ENCODE results near the gene PRRT2. TPM values are rescaled to one million over a fixed set of nuclear protein-coding genes. Genes with fewer than 3 reads are reported as not detected.

Gene PRRT2
- total RNA-seq, 6 donors from 2014 or later: 1.4 to 13.6 (median 2.5) TPM

DNA sequence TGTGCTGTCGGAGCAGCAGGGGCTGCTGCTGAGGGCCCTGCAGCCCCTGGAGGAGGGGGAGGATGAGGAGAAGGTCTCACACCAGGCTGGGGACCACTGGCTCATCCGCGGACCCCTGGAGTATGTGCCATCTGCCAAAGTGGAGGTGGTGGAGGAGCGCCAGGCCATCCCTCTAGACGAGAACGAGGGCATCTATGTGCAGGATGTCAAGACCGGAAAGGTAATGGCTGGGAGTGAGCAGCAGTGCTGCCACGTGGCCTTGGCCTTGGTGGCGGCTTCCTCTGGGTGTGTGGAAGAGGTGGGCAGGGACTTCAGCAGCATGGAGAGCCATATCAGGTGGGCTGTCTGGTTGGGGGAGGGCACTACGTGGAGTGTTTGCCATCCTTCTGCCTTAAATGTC lies 28.2 kb downstream of the PRRT2 start:
- ATAC-seq (ENCODE audit: low FRiP score in 2 of 2): no peak
- TF ChIP-seq CTCF (IDR thresholded peaks at IDR 0.05) (no peak), EP300 (IDR thresholded peaks at IDR 0.05) (no peak), POLR2A (IDR thresholded peaks at IDR 0.05) (no peak), POLR2AphosphoS5 (IDR thresholded peaks at IDR 0.05) (no peak)
- 92 to 97% methylated on average over 5 to 9 of the region's 10 CpGs for WGBS, 2 donors
- H3K9me3 ChIP-seq: no peaks in the 10 kb centered on the region
- H3K36me3 ChIP-seq: peaks cover 49 to 99% (median 92%) of the 10 kb centered on the region in 4 donors
- peaks cover 0 to 9% (median 2%) of the 10 kb centered on the region in 4 donors for H3K4me1 ChIP-seq
- no peak overlapping the region for H3K4me3 ChIP-seq
- no peaks in the 10 kb centered on the region for H3K27me3 ChIP-seq
- DNase-seq: no peak
- no peak overlapping the region for H3K27ac ChIP-seq

DNA sequence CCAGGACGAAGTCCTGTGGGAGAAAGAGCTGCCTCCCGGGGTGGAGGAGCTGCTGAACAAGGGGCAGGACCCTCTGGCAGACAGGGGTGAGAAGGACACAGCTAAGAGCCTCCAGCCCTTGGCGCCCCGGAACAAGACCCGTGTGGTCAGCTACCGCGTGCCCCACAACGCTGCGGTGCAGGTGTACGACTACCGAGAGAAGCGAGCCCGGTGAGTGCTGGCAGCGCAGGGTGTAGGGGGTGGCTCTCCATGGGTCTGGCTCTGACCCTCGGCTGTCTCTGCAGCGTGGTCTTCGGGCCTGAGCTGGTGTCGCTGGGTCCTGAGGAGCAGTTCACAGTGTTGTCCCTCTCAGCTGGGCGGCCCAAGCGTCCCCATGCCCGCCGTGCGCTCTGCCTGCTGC lies 29.6 kb downstream of the PRRT2 start:
- Histone ChIP-seq H3K9me3 (no peaks in the 10 kb centered on the region), H3K4me3 (no peak overlapping the region), H3K36me3 (peaks cover 39 to 99% (median 93%) of the 10 kb centered on the region in 4 donors), H3K4me1 (peaks cover 0 to 20% (median 9%) of the 10 kb centered on the region in 4 donors), H3K27me3 (no peaks in the 10 kb centered on the region), H3K27ac (no peak overlapping the region)
- 87 to 95% methylated on average over 7 to 21 of the region's 23 CpGs for WGBS, 2 donors
- peak in 1 of 2 donors; percentile 68 for DNase-seq
- TF ChIP-seq EP300 (IDR thresholded peaks at IDR 0.05) (no peak), POLR2AphosphoS5 (IDR thresholded peaks at IDR 0.05) (no peak), CTCF (IDR thresholded peaks at IDR 0.05) (no peak), POLR2A (IDR thresholded peaks at IDR 0.05) (no peak)
- ATAC-seq (ENCODE audit: low FRiP score in 2 of 2): peak in 1 of 2 donors; percentile 15

GRCh38 chr16:29842732-29843346 lies 30.8 kb downstream of the PRRT2 start:
- Histone ChIP-seq H3K9me3 (no peaks in the 10 kb centered on the region), H3K27ac (no peak overlapping the region), H3K36me3 (peaks cover 44 to 99% (median 93%) of the 10 kb centered on the region in 4 donors), H3K27me3 (no peaks in the 10 kb centered on the region), H3K4me3 (no peak overlapping the region), H3K4me1 (peaks cover 0 to 20% (median 9%) of the 10 kb centered on the region in 4 donors)
- 90 to 95% methylated on average over 5 to 9 of the region's 9 CpGs for WGBS, 2 donors
- no peak for DNase-seq
- ATAC-seq (ENCODE audit: low FRiP score in 2 of 2): no peak
- TF ChIP-seq POLR2A (IDR thresholded peaks at IDR 0.05): no peak
- no peak for TF ChIP-seq EP300 (IDR thresholded peaks at IDR 0.05)
- no peak for TF ChIP-seq CTCF (IDR thresholded peaks at IDR 0.05)
- TF ChIP-seq POLR2AphosphoS5 (IDR thresholded peaks at IDR 0.05): no peak

- no peak for TF ChIP-seq CTCF (IDR thresholded peaks at IDR 0.05)
- TF ChIP-seq POLR2AphosphoS5 (IDR thresholded peaks at IDR 0.05): no peak
- TF ChIP-seq EP300 (IDR thresholded peaks at IDR 0.05): no peak
- no peak for TF ChIP-seq POLR2A (IDR thresholded peaks at IDR 0.05)
- Histone ChIP-seq H3K4me3 (no peak overlapping the region), H3K27me3 (no peaks in the 10 kb centered on the region), H3K4me1 (peaks cover 0 to 20% (median 13%) of the 10 kb centered on the region in 4 donors), H3K27ac (peak overlapping the region; percentile 12 to 61 (median 48)), H3K9me3 (no peaks in the 10 kb centered on the region), H3K36me3 (peaks cover 45 to 96% (median 89%) of the 10 kb centered on the region in 4 donors)
- ATAC-seq (ENCODE audit: low FRiP score in 2 of 2) (no peak), DNase-seq (no peak)
- 96 to 97% methylated on average over 8 of the region's 8 CpGs for WGBS, 2 donors
These were observed 31.9 kb downstream of the PRRT2 start for GRCh38 chr16:29843931-29844330.

Data from upper lobe of left lung (tissue), 6 donors.